GM21737 (cell line): ENCODE measurements around the gene TMPRSS12.
"Not testable (repeated sequence)": the region's sequence is repeated elsewhere in the genome, so short reads cannot be mapped to it uniquely, and the experiment has no call there.

Source experiments
- ATAC-seq: cut with Tn5 transposase; IDR thresholded peaks from one replicate; pipeline ENCODE4 v1.9.1; 2021; ENCODE audit warnings: mild to moderate bottlenecking, moderate library complexity; ENCODE audit not compliant: unreplicated experiment

The TMPRSS12 gene

GRCh38 chr12:50925920-50926319, 83.2 kb downstream of the TMPRSS12 start:
- ATAC-seq: no peak

GRCh38 chr12:50926415-50926814, 83.7 kb downstream of the TMPRSS12 start:
- ATAC-seq: no peak

GRCh38 chr12:50926932-50927331, 84.2 kb downstream of the TMPRSS12 start:
- not testable (repeated sequence) for ATAC-seq

GRCh38 chr12:50927356-50927755, 84.6 kb downstream of the TMPRSS12 start:
- no peak for ATAC-seq

- ATAC-seq: no peak
These were observed 85.1 kb downstream of the TMPRSS12 start for GRCh38 chr12:50927766-50928224.

GRCh38 chr12:50928392-50928791, 85.7 kb downstream of the TMPRSS12 start:
- ATAC-seq: no peak

GRCh38 chr12:50929831-50930230, 87.1 kb downstream of the TMPRSS12 start:
- ATAC-seq: no peak

- not testable (repeated sequence) for ATAC-seq
These were observed 87.8 kb downstream of the TMPRSS12 start for GRCh38 chr12:50930477-50930876.

- no peak for ATAC-seq
These were observed 90.1 kb downstream of the TMPRSS12 start for GRCh38 chr12:50932787-50933280.

- no peak for ATAC-seq
These were observed 90.9 kb downstream of the TMPRSS12 start for GRCh38 chr12:50933459-50934124.

- ATAC-seq: no peak
These were observed 91.7 kb downstream of the TMPRSS12 start for GRCh38 chr12:50934371-50934851.

- ATAC-seq: no peak
These were observed 92.5 kb downstream of the TMPRSS12 start for GRCh38 chr12:50934981-50935807.

GRCh38 chr12:50936821-50937530, 94.2 kb downstream of the TMPRSS12 start:
- ATAC-seq: no peak
